ENCODE results near the gene U2AF2.

DNA sequence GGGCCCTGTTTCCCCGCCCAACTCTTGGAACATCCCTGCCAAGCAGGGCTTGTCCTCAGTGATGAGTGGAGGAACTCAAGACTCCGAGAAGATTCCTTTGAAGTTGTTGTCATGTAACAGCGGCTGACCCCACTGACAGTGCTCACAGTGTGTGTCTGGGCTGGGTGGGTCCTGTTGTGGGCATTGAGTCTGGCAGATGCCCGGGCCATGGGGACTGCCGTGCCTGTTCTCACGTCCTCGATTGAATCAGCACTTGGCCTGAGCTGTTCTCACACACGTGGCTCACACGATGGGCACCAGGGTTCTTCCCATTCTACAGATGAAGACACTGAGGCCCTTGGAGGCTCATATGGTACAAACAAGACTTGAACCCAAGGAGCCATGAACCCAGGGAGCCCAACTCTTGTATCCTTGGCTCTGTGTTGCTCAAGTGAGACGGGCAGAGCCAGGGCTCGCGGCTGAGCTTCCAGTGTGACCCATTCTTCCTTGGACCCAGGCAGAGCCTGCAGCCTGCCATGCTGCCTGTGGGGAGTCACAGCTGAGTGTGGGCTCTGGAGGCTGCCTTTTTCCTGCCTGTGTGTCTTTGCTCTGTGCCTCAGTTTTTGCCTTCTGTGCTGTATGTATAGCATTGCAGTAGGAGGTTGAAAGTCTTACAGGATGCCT is 11.6 kb downstream of the U2AF2 start:
- TF ChIP-seq, protein P1, sequence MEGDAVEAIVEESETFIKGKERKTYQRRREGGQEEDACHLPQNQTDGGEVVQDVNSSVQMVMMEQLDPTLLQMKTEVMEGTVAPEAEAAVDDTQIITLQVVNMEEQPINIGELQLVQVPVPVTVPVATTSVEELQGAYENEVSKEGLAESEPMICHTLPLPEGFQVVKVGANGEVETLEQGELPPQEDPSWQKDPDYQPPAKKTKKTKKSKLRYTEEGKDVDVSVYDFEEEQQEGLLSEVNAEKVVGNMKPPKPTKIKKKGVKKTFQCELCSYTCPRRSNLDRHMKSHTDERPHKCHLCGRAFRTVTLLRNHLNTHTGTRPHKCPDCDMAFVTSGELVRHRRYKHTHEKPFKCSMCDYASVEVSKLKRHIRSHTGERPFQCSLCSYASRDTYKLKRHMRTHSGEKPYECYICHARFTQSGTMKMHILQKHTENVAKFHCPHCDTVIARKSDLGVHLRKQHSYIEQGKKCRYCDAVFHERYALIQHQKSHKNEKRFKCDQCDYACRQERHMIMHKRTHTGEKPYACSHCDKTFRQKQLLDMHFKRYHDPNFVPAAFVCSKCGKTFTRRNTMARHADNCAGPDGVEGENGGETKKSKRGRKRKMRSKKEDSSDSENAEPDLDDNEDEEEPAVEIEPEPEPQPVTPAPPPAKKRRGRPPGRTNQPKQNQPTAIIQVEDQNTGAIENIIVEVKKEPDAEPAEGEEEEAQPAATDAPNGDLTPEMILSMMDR (IDR thresholded peaks at IDR 0.05), result no peak
- no peak for TF ChIP-seq POLR2A (IDR thresholded peaks at IDR 0.05)

Measured in uterus (tissue), 2 donors.